HEK293T (cell line): Measurements from ENCODE around the gene TYRO3.

Source experiments
- CTCF ChIA-PET: fragments of 350-600 bp; formaldehyde crosslinking; extraction: SDS; loops from one replicate; lab custom pipeline; 2021; ENCODE audit warnings: antibody characterized with exemption, inconsistent platforms; lab: Yijun Ruan, JAX
- POLR2A ChIA-PET: fragments of 350-600 bp; formaldehyde crosslinking; extraction: SDS; loops from one replicate; lab custom pipeline; 2020; ENCODE audit warnings: antibody characterized with exemption, inconsistent platforms; lab: Yijun Ruan, JAX
- DNase-seq: peaks from one replicate; pipeline ENCODE4 v3.0.0; 2012; ENCODE audit warnings: mixed read lengths; ENCODE audit errors: extremely low spot score
- ARNT ChIP-seq: fragments of 450-650 bp; IDR thresholded peaks from 2 replicates; pipeline ENCODE4 v1.6.1; 2017; ENCODE audit warnings: mild to moderate bottlenecking
- BHLHE40 ChIP-seq: fragments of 450-650 bp; IDR thresholded peaks from 2 replicates; pipeline ENCODE4 v1.6.1; 2016; ENCODE audit warnings: mild to moderate bottlenecking, moderate library complexity, borderline replicate concordance
- CTBP1 ChIP-seq: fragments of 450-650 bp; IDR thresholded peaks from 2 replicates; pipeline ENCODE4 v1.6.1; 2016; ENCODE audit warnings: borderline replicate concordance
- ELF4 ChIP-seq: fragments of 450-650 bp; IDR thresholded peaks from 2 replicates; pipeline ENCODE4 v1.6.1; 2017; ENCODE audit warnings: antibody characterized with exemption
- FOXA1 ChIP-seq: fragments of 450-650 bp; IDR thresholded peaks from 2 replicates; pipeline ENCODE4 v1.6.1; 2016; ENCODE audit warnings: mild to moderate bottlenecking
- FOXK2 ChIP-seq: fragments of 450-650 bp; IDR thresholded peaks from 2 replicates; pipeline ENCODE4 v1.6.1; 2016; ENCODE audit warnings: mild to moderate bottlenecking
- FOXM1 ChIP-seq: fragments of 450-650 bp; IDR thresholded peaks from 2 replicates; pipeline ENCODE4 v1.6.1; 2017; ENCODE audit warnings: mild to moderate bottlenecking, borderline replicate concordance
- HDGF ChIP-seq: fragments of 450-650 bp; IDR thresholded peaks from 2 replicates; pipeline ENCODE4 v1.6.1; 2017; ENCODE audit warnings: antibody characterized with exemption, borderline replicate concordance
- L3MBTL2 ChIP-seq: fragments of 450-650 bp; conservative IDR thresholded peaks from 2 replicates; pipeline ENCODE4 v1.6.1; 2016; ENCODE audit warnings: mild to moderate bottlenecking
- LEF1 ChIP-seq: fragments of 450-650 bp; IDR thresholded peaks from 2 replicates; pipeline ENCODE4 v1.6.1; 2017; ENCODE audit warnings: mild to moderate bottlenecking, borderline replicate concordance
- NFRKB ChIP-seq: fragments of 450-650 bp; IDR thresholded peaks from 2 replicates; pipeline ENCODE4 v1.6.1; 2016; ENCODE audit warnings: mild to moderate bottlenecking, moderate library complexity
- PKNOX1 ChIP-seq: fragments of 450-650 bp; IDR thresholded peaks from 2 replicates; pipeline ENCODE4 v1.6.1; 2016
- SP1 ChIP-seq: fragments of 450-650 bp; IDR thresholded peaks from 2 replicates; pipeline ENCODE4 v1.6.1; 2017
- SUZ12 ChIP-seq: fragments of 450-650 bp; IDR thresholded peaks from 2 replicates; pipeline ENCODE4 v1.6.1; 2016; ENCODE audit warnings: mild to moderate bottlenecking
- TARDBP ChIP-seq: fragments of 450-650 bp; IDR thresholded peaks from 2 replicates; pipeline ENCODE4 v1.6.1; 2016
- ZNF384 ChIP-seq: fragments of 450-650 bp; IDR thresholded peaks from 2 replicates; pipeline ENCODE4 v1.6.1; 2016

The TYRO3 gene

GRCh38 chr15:41627203-41627602, 68.2 kb downstream of the TYRO3 start:
- ChIA-PET POLR2A (no interaction called here), CTCF (no interaction called here)
- no peak for DNase-seq
- TF ChIP-seq SP1 (no peak), CTBP1 (no peak), TARDBP (no peak), ZNF384 (no peak), L3MBTL2 (no peak), FOXM1 (no peak), ELF4 (no peak), NFRKB (no peak), FOXA1 (no peak), FOXK2 (no peak), PKNOX1 (no peak), SUZ12 (no peak), BHLHE40 (no peak), ARNT (no peak), HDGF (no peak), LEF1 (no peak)

GRCh38 chr15:41629463-41629862, 70.5 kb downstream of the TYRO3 start:
- POLR2A ChIA-PET, result interaction anchor here (0.8 kb wide), 1 partner anchor 72 kb away, joined by 3 read pairs; no protein-coding TSS in a partner anchor
- no peak for DNase-seq
- CTCF ChIA-PET, result interaction anchor here (0.6 to 1.1 kb wide), 2 partner anchors 26 to 136 kb away, joined by 3 to 5 read pairs; no protein-coding TSS in a partner anchor
- TF ChIP-seq FOXA1 (no peak), TARDBP (no peak), ZNF384 (no peak), BHLHE40 (no peak), FOXM1 (no peak), SP1 (no peak), NFRKB (no peak), CTBP1 (no peak), PKNOX1 (no peak), ARNT (no peak), LEF1 (no peak), FOXK2 (no peak), HDGF (no peak), SUZ12 (no peak), L3MBTL2 (no peak)

- ChIA-PET POLR2A (no interaction called here), CTCF (interaction anchor here (0.6 kb wide), 1 partner anchor 137 kb away, joined by 3 read pairs; no protein-coding TSS in a partner anchor)
- TF ChIP-seq NFRKB (no peak), TARDBP (no peak), CTBP1 (no peak), HDGF (no peak), ZNF384 (no peak), FOXM1 (no peak), FOXA1 (no peak)
- no peak for DNase-seq
These were observed 70.9 kb downstream of the TYRO3 start for GRCh38 chr15:41629883-41630282.

- TF ChIP-seq FOXA1 (no peak), CTBP1 (no peak), ARNT (no peak), L3MBTL2 (no peak), BHLHE40 (no peak), FOXK2 (no peak), ELF4 (no peak), ZNF384 (no peak), PKNOX1 (no peak), NFRKB (no peak), HDGF (no peak)
- no peak for DNase-seq
- ChIA-PET CTCF (no interaction called here), POLR2A (no interaction called here)
These were observed 71.7 kb downstream of the TYRO3 start for GRCh38 chr15:41630616-41631217.

GRCh38 chr15:41631880-41632470, 73.0 kb downstream of the TYRO3 start:
- ChIA-PET CTCF (no interaction called here), POLR2A (interaction anchor here (1.0 kb wide), 1 partner anchor 11 kb away, joined by 3 read pairs; no protein-coding TSS in a partner anchor)
- TF ChIP-seq BHLHE40 (no peak), LEF1 (no peak), SP1 (no peak), CTBP1 (no peak), TARDBP (no peak), L3MBTL2 (no peak), FOXA1 (no peak), ZNF384 (no peak), ARNT (no peak), PKNOX1 (no peak), ELF4 (no peak), NFRKB (no peak), HDGF (no peak), FOXM1 (no peak), SUZ12 (no peak), FOXK2 (no peak)
- DNase-seq, result no peak
